ENCODE data around the gene MAGI2.

The MAGI2 gene

GRCh38 chr7:79401254-79401653, 52.2 kb downstream of the MAGI2 start:
- ChIA-PET CTCF (no interaction called here), POLR2A (ENCODE audit: low non-redundant PET) (no interaction called here)
- no peak for TF ChIP-seq CTCF (conservative IDR thresholded peaks at IDR 0.05; ENCODE audit: low read depth)
- no peak for DNase-seq (ENCODE audit: low spot score)
- no peak overlapping the region for H3K27ac ChIP-seq

GRCh38 chr7:79400222-79400621, 53.2 kb downstream of the MAGI2 start:
- ChIA-PET POLR2A (ENCODE audit: low non-redundant PET) (no interaction called here), CTCF (no interaction called here)
- TF ChIP-seq CTCF (conservative IDR thresholded peaks at IDR 0.05; ENCODE audit: low read depth) = no peak

DNA sequence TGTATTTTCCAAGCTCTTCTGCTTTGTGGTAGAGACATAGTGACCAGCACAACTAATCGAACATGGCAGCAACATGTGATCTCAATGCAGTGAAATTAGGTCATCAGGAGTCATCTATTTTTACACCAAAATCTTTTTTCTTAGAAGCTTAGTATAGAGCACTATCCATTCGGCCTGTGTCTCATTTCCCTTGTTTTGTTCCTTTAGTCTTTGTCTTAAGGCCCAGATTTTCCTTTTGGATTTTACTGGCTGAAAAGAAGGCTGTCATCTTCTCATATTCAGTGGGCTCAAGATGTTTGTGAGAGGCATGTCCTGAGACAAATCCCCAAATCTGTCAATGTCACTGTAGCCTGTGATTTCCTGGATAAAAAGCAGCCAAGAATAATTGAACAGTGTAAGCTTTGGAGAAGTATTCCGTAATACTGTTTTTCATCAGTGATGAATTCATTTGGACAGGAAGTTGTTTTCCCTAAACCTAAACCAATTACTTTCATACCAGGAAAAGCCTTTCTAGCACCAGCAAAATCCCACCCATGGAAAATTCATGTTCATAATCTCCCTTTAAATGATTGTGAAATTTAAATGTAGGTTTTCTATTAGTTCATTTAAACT, 55.2 kb downstream of the MAGI2 start:
- H3K27ac ChIP-seq = no peak overlapping the region
- no peak for DNase-seq (ENCODE audit: low spot score)
- ChIA-PET POLR2A (ENCODE audit: low non-redundant PET) (no interaction called here), CTCF (no interaction called here)
- TF ChIP-seq CTCF (conservative IDR thresholded peaks at IDR 0.05; ENCODE audit: low read depth) = no peak

More at GRCh38 chr7:79400222-79400621, 53.2 kb downstream of the MAGI2 start:
- no peak for DNase-seq (ENCODE audit: low spot score)
- no peak overlapping the region for H3K27ac ChIP-seq

GRCh38 chr7:79386688-79387422, 66.6 kb downstream of the MAGI2 start:
- ChIA-PET CTCF (interaction anchor here (0.5 kb wide), 1 partner anchor 23 kb away, joined by 4 read pairs; no protein-coding TSS in a partner anchor), POLR2A (ENCODE audit: low non-redundant PET) (no interaction called here)
- no peak overlapping the region for H3K27ac ChIP-seq
- no peak for DNase-seq (ENCODE audit: low spot score)
- TF ChIP-seq CTCF (conservative IDR thresholded peaks at IDR 0.05; ENCODE audit: low read depth) = no peak

GRCh38 chr7:79381921-79382320, 71.5 kb downstream of the MAGI2 start:
- CTCF ChIA-PET = no interaction called here
- POLR2A ChIA-PET (ENCODE audit: low non-redundant PET) = no interaction called here
- no peak overlapping the region for H3K27ac ChIP-seq
- DNase-seq (ENCODE audit: low spot score) = no peak
- no peak for TF ChIP-seq CTCF (conservative IDR thresholded peaks at IDR 0.05; ENCODE audit: low read depth)

GRCh38 chr7:79377097-79377496, 76.4 kb downstream of the MAGI2 start:
- no peak overlapping the region for H3K27ac ChIP-seq
- no peak for DNase-seq (ENCODE audit: low spot score)
- ChIA-PET POLR2A (ENCODE audit: low non-redundant PET) (no interaction called here), CTCF (interaction anchor here (0.6 kb wide), 1 partner anchor 11 kb away, joined by 5 read pairs; no protein-coding TSS in a partner anchor)
- TF ChIP-seq CTCF (conservative IDR thresholded peaks at IDR 0.05; ENCODE audit: low read depth) = no peak
